Fibroblast of skin of left biceps (primary cell): ENCODE measurements around the gene DIABLO.
"Not testable (repeated sequence)": the region's sequence is repeated elsewhere in the genome, so short reads cannot be mapped to it uniquely, and the experiment has no call there.

Experiments
- DNase-seq, 2 experiments: peaks; one replicate each; pipeline ENCODE4 v3.0.0-alpha.2; 2013; ENCODE audit warnings: low read depth in 2 of 2

Gene DIABLO

DNA sequence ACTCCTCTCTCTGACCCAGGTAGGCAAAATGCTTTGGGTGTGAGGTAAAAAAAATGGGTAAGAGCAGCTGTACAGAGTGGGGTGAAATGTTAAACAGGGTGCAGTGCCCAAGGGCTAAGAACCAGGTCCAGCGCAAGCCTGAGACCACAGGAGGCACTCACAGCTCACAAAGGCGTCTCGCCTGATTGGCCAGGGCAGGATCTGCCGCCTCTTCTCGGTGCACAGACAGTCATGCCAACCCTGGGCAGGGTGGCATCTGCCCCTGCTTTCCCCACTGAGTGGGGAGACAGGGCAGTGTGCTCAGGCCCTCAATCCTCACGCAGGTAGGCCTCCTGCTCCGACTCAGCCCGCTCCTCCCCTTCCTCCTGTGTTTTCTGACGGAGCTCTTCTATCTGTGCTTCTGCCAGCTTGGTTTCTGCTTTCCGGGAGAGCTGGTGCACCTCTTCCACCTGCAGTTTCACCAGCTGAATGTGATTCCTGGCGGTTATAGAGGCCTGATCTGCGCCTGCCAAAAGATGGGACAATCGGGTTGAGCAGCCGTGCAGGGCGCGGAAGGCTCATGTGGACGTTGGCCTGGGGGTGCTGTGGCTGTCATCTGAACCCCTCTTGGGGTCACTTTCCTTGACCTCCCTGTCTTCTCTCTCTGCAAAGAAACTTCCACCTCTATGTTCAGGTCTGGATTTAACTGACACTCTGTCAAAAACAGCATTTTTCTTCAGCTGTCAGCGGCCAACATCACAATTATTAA lies 17.6 kb downstream of the DIABLO start:
- DNase-seq, result no peak

DNA sequence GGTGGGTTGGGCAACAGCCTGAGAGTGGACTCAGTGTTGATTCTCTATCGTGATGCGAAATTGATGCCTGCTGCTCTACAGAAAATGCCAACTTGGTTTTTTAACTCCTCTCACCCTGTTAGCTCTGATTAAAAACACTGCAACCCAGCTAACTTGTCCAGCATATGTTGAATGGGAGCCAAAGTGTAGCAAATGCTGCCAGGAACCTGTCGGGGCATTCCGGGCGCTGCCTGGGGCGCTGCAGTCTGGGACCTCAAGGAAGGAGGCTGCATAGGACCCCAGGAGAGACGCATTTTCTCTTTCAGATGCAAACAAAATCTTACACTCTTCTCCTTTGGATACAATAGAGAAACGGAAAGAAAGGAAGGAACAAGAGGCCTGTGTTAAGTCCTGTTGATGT lies 18.5 kb downstream of the DIABLO start:
- no peak for DNase-seq

DNA sequence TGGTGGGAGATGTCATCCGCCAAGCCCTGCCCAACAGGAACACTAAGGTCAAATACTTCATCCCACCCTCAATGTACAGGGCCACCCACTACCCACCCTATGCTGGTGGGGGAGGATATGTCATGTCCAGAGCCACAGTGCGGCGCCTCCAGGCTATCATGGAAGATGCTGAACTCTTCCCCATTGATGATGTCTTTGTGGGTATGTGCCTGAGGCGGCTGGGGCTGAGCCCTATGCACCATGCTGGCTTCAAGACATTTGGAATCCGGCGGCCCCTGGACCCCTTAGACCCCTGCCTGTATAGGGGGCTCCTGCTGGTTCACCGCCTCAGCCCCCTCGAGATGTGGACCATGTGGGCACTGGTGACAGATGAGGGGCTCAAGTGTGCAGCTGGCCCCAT lies 18.9 kb downstream of the DIABLO start:
- no peak for DNase-seq

DNA sequence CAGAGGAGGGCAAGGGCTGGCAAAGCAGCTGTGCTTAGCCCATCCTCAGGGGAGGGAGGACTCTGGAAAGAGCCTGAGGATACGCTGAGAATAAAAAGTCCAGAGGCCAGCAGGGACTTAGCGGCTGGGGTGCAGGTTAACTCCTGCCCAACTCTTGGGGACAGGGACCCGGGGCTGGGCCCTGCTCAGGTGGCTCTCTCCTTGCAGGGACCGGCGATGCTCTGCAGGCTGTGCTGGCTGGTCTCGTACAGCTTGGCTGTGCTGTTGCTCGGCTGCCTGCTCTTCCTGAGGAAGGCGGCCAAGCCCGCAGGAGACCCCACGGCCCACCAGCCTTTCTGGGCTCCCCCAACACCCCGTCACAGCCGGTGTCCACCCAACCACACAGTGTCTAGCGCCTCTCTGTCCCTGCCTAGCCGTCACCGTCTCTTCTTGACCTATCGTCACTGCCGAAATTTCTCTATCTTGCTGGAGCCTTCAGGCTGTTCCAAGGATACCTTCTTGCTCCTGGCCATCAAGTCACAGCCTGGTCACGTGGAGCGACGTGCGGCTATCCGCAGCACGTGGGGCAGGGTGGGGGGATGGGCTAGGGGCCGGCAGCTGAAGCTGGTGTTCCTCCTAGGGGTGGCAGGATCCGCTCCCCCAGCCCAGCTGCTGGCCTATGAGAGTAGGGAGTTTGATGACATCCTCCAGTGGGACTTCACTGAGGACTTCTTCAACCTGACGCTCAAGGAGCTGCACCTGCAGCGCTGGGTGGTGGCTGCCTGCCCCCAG lies 19.6 kb downstream of the DIABLO start:
- no peak for DNase-seq

DNA sequence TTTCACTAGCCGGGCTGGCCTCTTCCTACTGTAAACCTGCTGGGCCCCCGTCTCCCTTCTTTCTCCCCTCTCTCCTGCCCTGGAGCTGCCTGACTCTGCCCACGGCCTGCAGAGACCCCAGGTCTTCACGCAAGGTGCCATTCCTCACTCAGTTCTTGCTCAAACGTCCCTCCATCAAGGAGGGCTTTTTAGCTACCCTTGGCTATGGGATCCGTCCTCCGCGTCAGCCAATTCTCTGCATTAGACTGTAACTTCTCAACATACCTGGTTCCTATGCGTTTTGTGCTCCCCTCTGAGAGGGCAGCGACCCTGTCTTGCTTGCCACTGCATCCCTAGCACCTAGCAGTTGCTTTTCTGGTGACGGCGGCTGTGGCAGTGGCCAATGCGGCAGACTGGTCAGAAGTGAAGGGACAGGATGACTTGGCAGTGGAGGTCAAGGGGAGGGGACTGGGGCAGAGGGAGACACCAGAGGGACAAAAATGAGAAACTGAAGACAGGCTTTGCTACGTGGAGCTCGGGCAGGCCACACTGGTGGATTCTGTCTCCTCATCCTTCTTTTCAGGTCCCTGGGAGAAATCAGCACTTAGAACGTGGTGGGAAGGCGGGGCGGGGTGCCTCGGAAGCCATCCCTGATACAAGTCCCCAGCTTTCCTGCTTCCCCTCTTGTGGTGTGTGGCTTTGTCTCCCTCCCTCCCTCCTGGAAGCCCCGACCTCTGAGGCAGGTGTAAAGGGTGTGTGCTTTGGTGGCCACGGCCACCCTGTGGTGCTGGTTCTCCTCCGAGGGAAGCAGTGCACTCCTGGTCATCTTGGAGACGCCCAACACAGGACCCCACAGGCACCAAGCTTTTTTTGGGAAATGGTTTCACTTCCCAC lies 20.6 kb downstream of the DIABLO start:
- DNase-seq, result no peak

DNA sequence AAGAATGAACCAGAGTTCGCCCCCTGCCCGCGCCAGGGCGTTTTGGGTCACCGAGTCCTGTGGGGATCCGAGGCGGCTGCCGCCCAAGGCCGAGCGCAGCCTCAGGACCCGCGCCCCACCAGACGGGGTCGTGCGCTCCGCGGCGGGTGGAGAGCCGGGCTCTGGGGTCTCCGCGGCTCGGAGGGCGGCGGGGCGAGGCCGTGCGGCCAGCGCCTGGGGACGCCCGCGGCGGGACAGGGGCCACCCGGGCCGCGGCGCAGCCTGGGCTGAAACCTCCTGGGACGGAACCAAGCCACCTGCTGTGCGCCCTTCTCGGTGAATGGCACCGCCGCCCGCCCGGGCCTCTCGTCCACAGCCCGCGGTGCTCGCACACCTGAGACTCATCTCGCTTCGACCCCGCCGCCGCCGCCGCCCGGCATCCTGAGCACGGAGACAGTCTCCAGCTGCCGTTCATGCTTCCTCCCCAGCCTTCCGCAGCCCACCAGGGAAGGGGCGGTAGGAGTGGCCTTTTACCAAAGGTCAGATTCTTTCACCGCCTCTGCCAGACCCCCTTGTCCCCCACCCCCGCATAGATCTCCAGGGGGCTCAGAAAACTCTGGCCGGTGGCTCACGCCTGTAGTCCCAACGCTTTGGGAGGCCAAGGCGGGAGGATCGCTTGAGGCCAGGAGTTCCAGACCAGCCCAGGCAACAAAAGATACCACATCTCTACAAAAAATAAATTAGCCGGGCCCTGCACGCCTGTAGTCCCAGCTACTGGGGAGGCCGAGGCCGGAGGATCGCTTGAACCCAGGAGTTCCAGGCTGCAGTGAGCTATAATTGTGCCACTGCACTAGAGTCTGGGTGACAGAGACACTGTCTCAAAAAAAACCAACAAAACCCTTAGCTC lies 21.4 kb downstream of the DIABLO start:
- DNase-seq, result no peak

DNA sequence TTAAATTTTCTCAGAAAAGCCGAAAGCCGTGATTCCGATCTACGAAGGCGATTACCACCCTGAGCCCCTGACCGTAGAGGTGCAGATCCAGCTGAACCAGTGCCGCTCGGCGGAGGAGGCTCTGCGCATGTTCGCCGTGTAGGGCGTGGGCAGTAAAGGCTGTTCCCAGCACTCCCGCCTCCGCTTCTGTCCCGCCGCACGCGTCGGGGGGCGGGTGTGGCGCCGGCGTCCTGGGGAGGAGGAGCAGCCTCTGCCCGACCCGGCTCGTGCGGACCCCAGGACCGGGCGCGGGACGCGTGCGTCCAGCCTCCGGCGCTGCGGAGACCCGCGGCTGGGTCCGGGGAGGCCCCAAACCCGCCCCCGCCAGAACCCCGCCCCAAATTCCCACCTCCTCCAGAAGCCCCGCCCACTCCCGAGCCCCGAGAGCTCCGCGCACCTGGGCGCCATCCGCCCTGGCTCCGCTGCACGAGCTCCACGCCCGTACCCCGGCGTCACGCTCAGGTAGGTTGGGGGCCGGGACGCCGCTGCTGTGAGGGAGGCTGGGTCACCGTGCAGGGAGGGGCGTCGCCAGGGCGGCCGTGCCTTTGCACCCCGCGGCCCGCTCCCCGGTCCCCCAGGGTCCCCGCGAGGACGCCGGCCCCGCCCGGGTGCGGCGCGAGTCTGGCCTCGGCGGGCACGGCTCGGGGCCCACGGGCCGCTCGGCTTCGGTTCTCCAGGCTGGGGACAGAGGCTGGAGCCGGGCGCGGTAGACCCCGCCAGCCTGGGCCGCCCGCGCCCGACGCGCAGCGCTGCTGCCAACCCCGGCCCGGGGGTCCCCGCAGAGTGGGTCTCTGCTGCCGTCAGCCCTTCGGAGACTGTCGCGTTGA lies 22.3 kb downstream of the DIABLO start, which contains the start of gene B3GNT4:
B3GNT4 (plus strand) TSS at position 409 of the 866 bp plus-strand sequence. CDS start 910 bp downstream, outside the sequence.
- no peak for DNase-seq

DNA sequence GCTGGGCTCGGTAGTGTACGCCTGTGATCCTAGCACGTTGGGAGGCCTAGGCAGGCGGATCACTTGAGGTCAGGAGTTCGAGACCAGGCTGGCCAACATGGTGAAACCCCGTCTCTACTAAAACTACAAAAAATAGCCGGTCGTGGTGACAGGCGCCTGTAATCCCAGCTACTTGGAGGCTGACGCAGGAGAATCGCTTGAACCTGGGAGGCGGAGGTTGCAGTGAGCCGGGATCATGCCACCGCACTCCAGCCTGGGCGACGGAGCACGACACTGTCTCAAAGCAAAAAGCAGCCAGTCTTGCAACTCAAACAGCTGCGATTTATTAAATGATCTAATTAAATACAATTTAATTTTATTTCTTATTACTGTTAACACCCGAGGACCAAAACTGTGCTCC lies 23.0 kb downstream of the DIABLO start:
- not testable (repeated sequence) for DNase-seq

DNA sequence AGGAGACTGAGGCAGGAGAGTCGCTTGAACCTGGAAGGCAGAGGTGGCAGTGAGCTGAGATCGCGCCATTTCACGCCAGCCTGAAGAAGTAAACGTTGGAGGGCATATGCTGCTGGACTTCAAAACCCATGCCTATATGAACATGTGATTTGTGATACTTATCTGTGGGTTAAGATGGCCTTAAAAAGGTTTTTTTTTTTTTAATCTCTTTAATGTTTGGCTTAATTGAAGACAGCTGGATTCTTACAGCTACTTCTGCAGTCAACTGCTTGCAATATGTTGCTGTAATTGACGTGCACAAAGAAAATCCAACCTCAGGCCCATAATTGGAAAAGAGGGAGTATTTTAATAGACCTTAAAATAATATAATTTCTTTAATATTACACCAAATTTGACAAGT lies 23.8 kb downstream of the DIABLO start:
- DNase-seq, result no peak

DNA sequence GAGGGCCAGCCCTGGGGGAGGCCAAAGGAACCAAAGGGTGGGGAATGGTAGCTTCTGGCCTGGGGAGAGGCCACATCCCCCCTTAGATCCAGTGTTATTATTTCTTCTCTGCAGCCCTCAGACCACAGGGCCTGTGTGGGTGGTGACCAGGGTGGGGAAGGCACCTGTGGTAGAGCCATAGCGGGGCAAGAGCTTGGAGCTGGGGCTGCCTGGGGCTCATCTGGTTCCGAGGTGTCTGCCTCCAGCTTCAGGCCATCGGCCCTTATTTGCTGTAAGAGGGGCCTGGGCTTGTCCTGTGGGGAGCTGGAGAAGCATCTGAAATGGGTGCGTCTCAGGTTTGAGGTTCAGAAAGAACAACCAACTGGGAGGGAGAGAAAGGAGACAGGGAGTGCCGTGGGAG lies 24.5 kb downstream of the DIABLO start:
- no peak for DNase-seq

DNA sequence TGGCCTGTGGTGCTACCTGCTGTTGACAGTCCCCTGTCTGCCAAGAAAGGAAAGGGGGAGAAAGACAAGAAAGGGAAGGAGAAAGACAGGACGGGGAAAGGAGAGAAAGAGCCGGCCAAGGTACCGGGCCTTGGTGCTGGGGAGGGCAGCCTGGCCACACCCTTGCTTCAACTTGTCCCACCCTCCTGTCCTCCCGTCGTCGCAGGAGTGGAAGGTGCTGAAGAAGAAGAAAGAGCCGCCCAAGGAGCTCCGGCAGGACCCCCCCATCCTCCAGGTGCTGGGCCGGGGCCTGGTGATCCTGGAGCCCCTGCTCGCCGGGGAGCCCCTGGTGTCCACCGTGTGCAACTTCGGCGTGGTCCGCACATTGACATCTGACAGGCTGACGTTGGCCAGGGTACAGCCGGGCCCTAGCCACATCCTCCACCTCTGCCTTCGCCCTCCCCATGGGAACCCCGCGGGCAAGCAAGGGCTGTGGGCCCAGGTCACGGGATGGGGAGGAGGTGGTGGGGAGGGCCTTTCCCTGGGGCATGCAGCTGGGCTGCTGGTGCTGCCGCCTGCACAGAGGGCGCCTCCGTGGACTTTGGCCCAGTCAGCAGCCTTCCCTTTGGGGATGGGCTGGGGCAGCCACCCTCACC lies 25.2 kb downstream of the DIABLO start:
- no peak for DNase-seq

DNA sequence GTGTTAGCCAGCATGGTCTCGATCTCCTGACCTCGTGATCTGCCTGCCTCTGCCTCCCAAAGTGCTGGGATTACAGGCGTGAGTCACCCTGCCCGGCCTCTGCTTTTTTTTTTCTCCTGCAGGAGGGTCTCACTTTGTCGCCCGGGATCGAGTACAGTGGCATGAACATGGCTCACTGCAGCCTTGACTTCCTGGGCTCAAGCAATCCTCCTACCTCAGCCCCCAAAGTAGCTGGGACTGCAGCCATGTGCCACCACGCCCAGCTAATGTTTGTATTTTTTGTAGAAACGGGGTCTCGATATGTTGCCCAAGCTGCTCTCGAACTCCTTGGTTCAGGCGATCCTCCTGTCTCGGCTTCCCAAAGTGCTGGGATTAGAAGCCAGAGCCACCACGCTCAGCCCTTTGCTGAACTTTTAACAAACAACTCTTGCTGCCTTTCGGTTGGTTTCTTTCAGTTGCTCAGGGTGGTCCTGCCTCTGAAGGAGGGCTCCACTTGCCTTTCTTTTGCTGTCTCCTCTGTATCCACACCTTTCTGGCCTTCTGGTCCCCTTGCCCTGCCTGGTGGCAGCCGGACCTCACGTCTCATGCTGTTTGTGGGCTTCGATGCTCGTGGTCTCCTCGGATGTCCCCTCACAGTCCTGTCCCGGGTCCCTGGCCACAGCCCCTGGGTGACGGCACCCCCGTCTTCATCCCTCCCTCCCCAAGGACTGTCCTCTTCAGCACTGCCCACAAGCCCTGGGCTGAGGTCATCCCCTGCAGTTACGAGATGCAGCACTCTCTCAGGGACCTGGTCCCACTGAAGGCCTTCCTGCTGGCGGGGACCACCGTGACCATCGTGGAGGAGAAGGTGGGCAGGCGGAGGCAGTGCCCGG lies 26.1 kb downstream of the DIABLO start:
- no peak for DNase-seq

DNA sequence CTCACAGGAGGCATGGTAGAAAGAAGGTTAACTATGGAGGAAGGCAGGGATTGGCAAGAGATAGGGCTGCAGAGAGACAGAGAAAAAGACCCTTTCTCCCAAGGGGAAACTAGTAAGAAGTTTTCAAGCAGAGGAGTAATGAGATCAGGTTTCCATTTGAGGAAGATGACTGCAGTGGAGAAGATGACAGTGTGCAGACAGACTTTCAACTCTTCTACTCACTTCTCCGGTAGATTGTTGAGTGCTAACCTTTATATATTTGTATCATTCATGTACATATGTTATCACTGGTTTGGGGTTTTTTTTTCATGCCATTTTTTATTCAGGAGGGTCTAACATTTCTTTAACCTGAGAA lies 28.3 kb downstream of the DIABLO start:
- DNase-seq, result no peak

DNA sequence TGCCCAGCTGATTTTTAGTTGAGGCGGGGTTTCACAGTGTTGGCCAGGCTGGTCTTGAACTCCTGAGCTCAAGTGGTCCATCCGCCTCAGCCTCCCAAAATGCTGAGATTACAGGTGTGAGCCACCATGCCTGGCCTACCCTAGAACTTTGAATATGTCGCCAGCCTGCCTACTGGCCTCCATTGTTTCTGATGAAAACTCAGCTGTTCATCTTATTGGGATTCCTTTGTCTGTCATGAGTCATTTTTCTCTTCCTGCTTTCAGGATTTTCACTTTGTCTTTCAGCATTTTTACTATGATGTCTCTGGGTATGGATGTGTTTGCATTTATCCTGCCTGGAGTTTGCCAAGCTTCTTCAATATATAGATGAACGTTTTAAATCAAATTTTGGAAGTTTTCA lies 30.4 kb downstream of the DIABLO start:
- no peak for DNase-seq

DNA sequence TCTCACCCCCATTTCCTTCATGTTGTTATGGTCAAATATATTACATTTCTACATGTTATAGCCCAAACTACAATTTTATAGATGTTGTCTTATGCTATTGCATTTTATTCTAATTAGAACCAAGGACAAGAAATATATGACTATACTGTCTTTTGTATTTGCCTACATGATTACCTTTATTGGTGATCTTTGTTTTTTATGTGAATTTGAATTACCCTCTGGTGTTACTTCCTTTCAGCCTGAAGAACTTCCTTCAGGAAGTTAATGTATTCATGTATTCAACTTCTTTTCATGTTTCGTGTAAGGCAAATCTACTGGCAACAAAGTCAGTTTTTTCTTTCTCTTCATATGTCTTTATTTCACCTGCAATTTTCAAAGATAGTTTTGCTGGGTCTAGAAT lies 31.0 kb downstream of the DIABLO start:
- DNase-seq, result no peak

DNA sequence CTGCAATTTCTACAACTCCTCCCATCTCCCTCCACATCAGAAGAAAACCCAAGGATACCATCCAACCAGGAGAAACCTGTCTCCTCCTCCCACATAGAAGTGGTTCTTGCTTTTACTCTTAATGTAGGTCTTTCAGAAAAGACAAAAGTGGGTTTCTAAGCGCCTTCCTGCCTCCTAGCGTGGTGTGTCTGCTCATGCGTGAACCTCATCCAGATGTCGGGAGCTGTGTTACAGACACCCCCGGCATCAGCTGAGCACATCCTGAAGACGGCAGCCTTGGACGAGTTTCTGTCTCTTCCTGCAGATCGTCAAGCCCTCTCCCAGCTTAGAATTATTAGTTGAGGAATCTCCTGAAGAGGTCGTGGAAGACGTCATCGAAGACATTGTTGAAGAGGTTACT lies 33.4 kb downstream of the DIABLO start:
- no peak for DNase-seq

DNA sequence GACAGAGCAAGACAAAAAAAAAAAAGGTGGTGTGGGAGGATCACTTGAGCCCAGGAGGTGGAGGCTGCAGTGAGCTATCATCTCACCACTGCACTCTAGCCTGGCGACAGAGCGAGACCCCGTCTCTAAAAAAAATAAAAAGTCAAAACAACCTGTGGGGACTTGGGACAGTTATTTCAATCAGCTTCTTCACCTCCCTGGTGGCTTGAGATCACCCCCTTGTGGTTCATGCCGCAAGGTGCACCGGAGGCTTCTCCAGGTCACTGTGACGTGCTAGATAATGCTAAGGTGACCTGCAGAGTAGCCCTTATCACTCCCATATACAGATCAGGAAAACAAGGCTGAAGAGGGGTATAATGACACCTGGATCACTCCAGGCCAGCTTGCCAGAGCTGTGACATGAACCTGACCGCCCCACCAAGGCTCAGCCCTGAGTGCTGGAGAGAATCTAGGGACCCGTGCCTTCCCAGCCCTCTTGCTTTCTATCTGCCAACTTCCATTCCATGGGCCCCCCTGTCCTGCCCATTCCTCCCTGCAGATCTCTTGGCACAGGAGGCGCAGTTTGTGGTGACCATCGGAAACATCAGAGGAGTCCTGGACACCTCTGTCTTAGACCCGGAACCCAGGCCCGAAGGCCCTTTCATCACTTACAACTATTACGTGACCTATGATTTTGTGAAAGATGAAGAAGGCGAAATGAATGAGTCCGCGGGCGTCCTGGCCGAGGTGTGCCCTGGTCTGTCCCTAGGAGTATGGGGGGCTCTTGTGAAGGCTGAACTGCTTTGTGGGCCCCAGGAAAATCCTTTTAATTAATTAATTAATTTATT lies 34.8 kb downstream of the DIABLO start:
- no peak for DNase-seq
